IMR-90 (cell line): ENCODE results near the gene INMT. TPM values are rescaled to one million over a fixed set of nuclear protein-coding genes. Genes with fewer than 3 reads are reported as not detected.

ENCODE experiments used
- ATAC-seq: fragments of 200-7000 bp; cut with Tn5 transposase; 2 replicates; pipeline ENCODE4 v1.9.1; 2020; ENCODE audit warnings: low read depth, mild to moderate bottlenecking, moderate library complexity
- BruUV-seq: library from RNA; stranded (reverse); fragments of 400-500 nt; replicated peaks from 2 replicates; lab custom pipeline; 2021; lab: Mats Ljungman, UMichigan
- CTCF ChIA-PET: fragments of 300-600 bp; formaldehyde crosslinking; extraction: SDS; loops from one replicate; lab custom pipeline; 2021; ENCODE audit warnings: antibody characterized with exemption; lab: Yijun Ruan, JAX
- POLR2A ChIA-PET: fragments of 300-600 bp; sonication (Branson Sonifier 250); formaldehyde crosslinking; loops from one replicate; lab custom pipeline; 2022; ENCODE audit warnings: antibody characterized with exemption; ENCODE audit not compliant: unreplicated experiment; lab: Charles Lee
- DNase-seq: peaks from one replicate; pipeline ENCODE4 v3.0.0; 2013
- H2AFZ ChIP-seq: replicated peaks from 2 replicates; pipeline ENCODE3; 2013; ENCODE audit warnings: low read length, mild to moderate bottlenecking; ENCODE audit not compliant: poor library complexity
- H2AK5ac ChIP-seq: 2 replicates; pipeline ENCODE4 v1.6.1; 2013; ENCODE audit warnings: low read depth, low read length, inconsistent platforms
- H2AK9ac ChIP-seq: replicated peaks from 2 replicates; pipeline ENCODE3; 2013; ENCODE audit warnings: mild to moderate bottlenecking, low read depth, low read length, moderate library complexity; ENCODE audit not compliant: poor library complexity
- H2BK120ac ChIP-seq: 2 replicates; pipeline ENCODE4 v1.6.1; 2013; ENCODE audit warnings: low read depth, low read length, inconsistent platforms
- H2BK15ac ChIP-seq: 3 replicates; pipeline ENCODE4 v1.6.1; 2013; ENCODE audit warnings: low read depth, low read length, inconsistent platforms
- H2BK20ac ChIP-seq: 2 replicates; pipeline ENCODE4 v1.6.1; 2013; ENCODE audit warnings: low read depth, mild to moderate bottlenecking, inconsistent platforms, low read length, moderate library complexity
- H2BK5ac ChIP-seq: 2 replicates; pipeline ENCODE4 v1.6.1; 2013; ENCODE audit warnings: mild to moderate bottlenecking, low read depth, low read length, inconsistent platforms; ENCODE audit not compliant: poor library complexity, severe bottlenecking
- H3K14ac ChIP-seq: replicated peaks from 2 replicates; pipeline ENCODE4 v1.6.1; 2013; ENCODE audit warnings: low read depth, low read length, inconsistent platforms
- H3K18ac ChIP-seq: 2 replicates; pipeline ENCODE4 v1.6.1; 2013; ENCODE audit warnings: low read depth, low read length, control low read depth
- H3K23ac ChIP-seq: 2 replicates; pipeline ENCODE4 v1.6.1; 2013; ENCODE audit warnings: low read depth, low read length, inconsistent platforms
- H3K27ac ChIP-seq: 2 replicates; pipeline ENCODE4 v1.5.1; 2013; ENCODE audit warnings: mild to moderate bottlenecking, control low read depth, low read length; ENCODE audit not compliant: insufficient read depth
- H3K27me3 ChIP-seq: 2 replicates; pipeline ENCODE4 v1.6.1; 2013; ENCODE audit warnings: low read length; ENCODE audit not compliant: control insufficient read depth, insufficient read depth
- H3K36me3 ChIP-seq: 2 replicates; pipeline ENCODE4 v1.6.1; 2013; ENCODE audit warnings: low read length, mixed read lengths; ENCODE audit not compliant: control insufficient read depth, insufficient read depth
- H3K4ac ChIP-seq: 2 replicates; pipeline ENCODE4 v1.6.1; 2013; ENCODE audit warnings: low read depth, low read length, inconsistent platforms
- H3K4me1 ChIP-seq: 2 replicates; pipeline ENCODE4 v1.6.1; 2013; ENCODE audit warnings: low read length, mixed read lengths; ENCODE audit not compliant: control insufficient read depth, insufficient read depth
- H3K4me2 ChIP-seq: 2 replicates; pipeline ENCODE4 v1.6.1; 2013; ENCODE audit warnings: low read depth, mild to moderate bottlenecking, control low read depth, low read length, moderate library complexity
- H3K4me3 ChIP-seq: 2 replicates; pipeline ENCODE4 v1.5.1; 2013; ENCODE audit warnings: low read depth, mild to moderate bottlenecking, control low read depth, low read length, moderate library complexity; ENCODE audit not compliant: insufficient read depth
- H3K56ac ChIP-seq: 2 replicates; pipeline ENCODE4 v1.6.1; 2013; ENCODE audit warnings: low read length, inconsistent platforms; ENCODE audit not compliant: insufficient read depth; ENCODE audit errors: extremely low read depth
- H3K79me1 ChIP-seq, 2 experiments: 2 replicates each; pipeline ENCODE4 v1.6.1; 2013; ENCODE audit warnings: low read length in 2 of 2, inconsistent platforms in 1 of 2, low read depth in 1 of 2
- H3K9ac ChIP-seq: 2 replicates; pipeline ENCODE4 v1.6.1; 2013; ENCODE audit warnings: low read depth, low read length, control low read depth
- H3K9me1 ChIP-seq: 2 replicates; pipeline ENCODE4 v1.6.1; 2013; ENCODE audit warnings: low read length, inconsistent platforms; ENCODE audit not compliant: insufficient read depth
- H3K9me3 ChIP-seq: 2 replicates; pipeline ENCODE4 v1.6.1; 2013; ENCODE audit warnings: low read length; ENCODE audit not compliant: control insufficient read depth, insufficient read depth
- H4K20me1 ChIP-seq: 2 replicates; pipeline ENCODE4 v1.6.1; 2013; ENCODE audit warnings: low read length, inconsistent platforms; ENCODE audit not compliant: insufficient read depth
- H4K5ac ChIP-seq: 2 replicates; pipeline ENCODE4 v1.6.1; 2013; ENCODE audit warnings: mild to moderate bottlenecking, low read depth, low read length, control low read depth
- H4K8ac ChIP-seq, 2 experiments: 2 replicates each; pipeline ENCODE4 v1.6.1; 2013; ENCODE audit warnings: low read depth in 2 of 2, low read length in 2 of 2, control low read depth in 1 of 2, inconsistent platforms in 1 of 2
- H4K91ac ChIP-seq: 2 replicates; pipeline ENCODE4 v1.6.1; 2013; ENCODE audit warnings: low read depth, low read length, inconsistent platforms; ENCODE audit not compliant: insufficient read depth
- MXI1 ChIP-seq: IDR thresholded peaks from 2 replicates; pipeline ENCODE4 v1.6.1; 2012; ENCODE audit warnings: low read depth, mild to moderate bottlenecking, low read length, moderate library complexity, borderline replicate concordance
- RCOR1 ChIP-seq: IDR thresholded peaks from 2 replicates; pipeline ENCODE4 v1.6.1; 2012; ENCODE audit warnings: mild to moderate bottlenecking, low read length, improper control_type of control experiment; ENCODE audit not compliant: insufficient replicate concordance
- RFX5 ChIP-seq: IDR thresholded peaks from 2 replicates; pipeline ENCODE4 v1.8.0; 2012; ENCODE audit warnings: low read depth, mild to moderate bottlenecking, low read length, moderate library complexity
- WGBS, 2 experiments: methylation state at CpG; one replicate each; pipeline versions ENCODE4 v1.1.5 to v1.1.7; 2013; ENCODE audit warnings: missing lambda C conversion rate in 2 of 2; ENCODE audit not compliant: insufficient read length in 1 of 2; ENCODE audit errors: extremely low coverage in 2 of 2; 5-methylcytosine and 5-hydroxymethylcytosine counted together
- dilution Hi-C: fragments of 300-500 bp; cut with HindIII; formaldehyde crosslinking; loops from one replicate; pipeline ENCODE4 v1.14.3; 2018; ENCODE audit warnings: low sequenced_read_pairs; ENCODE audit not compliant: unreplicated experiment
- in situ Hi-C: fragments of 300-500 bp; cut with MboI; formaldehyde crosslinking; loops from 3 replicates; pipeline ENCODE4 v1.14.3; 2019; ENCODE audit warnings: low sequenced_read_pairs, inconsistent platforms, mixed read lengths
- intact Hi-C: fragments of 100-400 bp; cut with micrococcal nuclease; formaldehyde crosslinking; loops from 2 replicates; pipeline ENCODE4 v1.10.0; 2022
- polyA plus RNA-seq, 3 experiments: library from polyadenylated mRNA; depleted of rRNA; stranded (reverse); fragments of >200 nt; gene quantifications; 2 replicates each; pipeline ENCODE4 v1.2.3, GENCODE V29; 2012; ENCODE audit warnings: low replicate concordance in 1 of 3
- total RNA-seq: library from RNA; depleted of rRNA; stranded (reverse); fragments of >200 nt; gene quantifications from 2 replicates; pipeline ENCODE4 v1.2.3, GENCODE V29; 2012

The INMT gene
- total and polyA plus RNA-seq, 2 of the 4 experiments (the other 2 are of a cell fraction), result 0.39 to 2.2 TPM

- no peak for ATAC-seq
- CTCF ChIA-PET, result interaction anchor here (0.6 kb wide), 1 partner anchor 29 kb away, joined by 4 read pairs; no protein-coding TSS in a partner anchor
Observed at GRCh38 chr7:30707391-30708357, 44.3 kb upstream of the INMT start.

More at GRCh38 chr7:30707391-30708357, 44.3 kb upstream of the INMT start:
- H3K4ac ChIP-seq, result no peak overlapping the region
- 49% methylated on average over 2 of the region's 16 CpGs; no CpG with 5 or more reads in 1 of the 2 experiments for WGBS, 2 experiments
- no peak overlapping the region for H4K91ac ChIP-seq
- H2AFZ ChIP-seq, result peak overlapping the region; percentile 17
- POLR2A ChIA-PET, result no interaction called here
- no peak overlapping the region for H3K4me2 ChIP-seq
- intact Hi-C loops (no loop called here), in situ Hi-C loops (no loop called here), dilution Hi-C loops (no loop called here)
- H4K5ac ChIP-seq, result no peak overlapping the region
- H4K20me1 ChIP-seq, result no peaks in the 10 kb centered on the region
- H3K79me1 ChIP-seq, result no peaks in the 10 kb centered on the region
- H2BK15ac ChIP-seq, result no peak overlapping the region
- no peak overlapping the region for H3K4me3 ChIP-seq
- H3K18ac ChIP-seq, result no peak overlapping the region
- no peak overlapping the region for H2BK120ac ChIP-seq
- H3K36me3 ChIP-seq, result no peaks in the 10 kb centered on the region
- H2BK20ac ChIP-seq, result no peak overlapping the region
- H2BK5ac ChIP-seq, result no peak overlapping the region
- no peaks in the 10 kb centered on the region for H3K9me1 ChIP-seq
- no peaks in the 10 kb centered on the region for H3K9me3 ChIP-seq
- BruUV-seq, result no TSS peak
- no peak overlapping the region for H2AK9ac ChIP-seq
- H3K23ac ChIP-seq, result no peak overlapping the region
- no peak overlapping the region for H4K8ac ChIP-seq
- TF ChIP-seq RFX5 (no peak), MXI1 (no peak), RCOR1 (no peak)
- H3K27me3 ChIP-seq, result peaks cover 38% of the 10 kb centered on the region
- no peak for DNase-seq
- no peak overlapping the region for H3K56ac ChIP-seq
- H3K14ac ChIP-seq, result no peak overlapping the region
- H3K9ac ChIP-seq, result no peak overlapping the region
- H3K4me1 ChIP-seq, result no peaks in the 10 kb centered on the region
- no peak overlapping the region for H3K27ac ChIP-seq
- no peak overlapping the region for H2AK5ac ChIP-seq
